ENCODE measurements around the gene TAS2R31. TPM values are rescaled to one million over a fixed set of nuclear protein-coding genes. Genes with fewer than 3 reads are reported as not detected.
A peak's percentile ranks its signal among the peaks of the same experiment; 100 is the strongest.
"Not testable (repeated sequence)": the region's sequence is repeated elsewhere in the genome, so short reads cannot be mapped to it uniquely, and the experiment has no call there.

The TAS2R31 gene
- total RNA-seq, 1 donor from 2014 or later: 0.88 TPM

DNA sequence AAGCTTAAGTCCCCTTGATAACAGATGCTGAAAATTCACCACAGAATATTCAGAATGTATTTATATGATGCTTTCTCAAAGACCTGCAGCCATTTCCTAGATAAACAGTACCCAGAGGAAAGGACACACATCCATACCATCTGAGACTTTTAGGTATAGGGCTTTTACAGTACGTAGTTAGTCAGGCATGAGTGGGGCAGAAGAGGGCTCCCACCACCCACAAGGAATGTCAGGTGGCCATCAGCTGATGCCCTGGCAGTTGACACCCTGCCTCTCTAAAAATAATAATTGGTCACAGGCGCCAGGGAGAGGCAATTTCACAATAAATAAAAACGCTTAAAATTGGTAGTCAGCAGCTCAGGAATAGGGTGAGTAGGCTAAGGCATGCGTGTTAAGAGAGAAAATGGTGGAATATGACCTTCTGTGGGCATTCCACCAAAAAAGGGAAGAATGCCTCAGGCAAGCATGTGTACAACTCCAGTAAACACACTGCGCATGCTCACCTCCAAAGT is 38.7 kb upstream of the TAS2R31 start:
- no peak for DNase-seq
- Histone ChIP-seq H3K36me3 (no peaks in the 10 kb centered on the region), H3K4me3 (no peak overlapping the region), H3K27me3 (ENCODE audit: low read depth) (no peaks in the 10 kb centered on the region), H3K4me1 (peaks cover 7% of the 10 kb centered on the region), H3K27ac (replicated peaks) (no peak overlapping the region), H3K9me3 (replicated peaks) (no peaks in the 10 kb centered on the region)
- intact Hi-C loops (cut with micrococcal nuclease): loop anchor here (5.0 kb wide), 1 partner anchor 58 kb away; no protein-coding TSS in a partner anchor
- TF ChIP-seq, protein P1, sequence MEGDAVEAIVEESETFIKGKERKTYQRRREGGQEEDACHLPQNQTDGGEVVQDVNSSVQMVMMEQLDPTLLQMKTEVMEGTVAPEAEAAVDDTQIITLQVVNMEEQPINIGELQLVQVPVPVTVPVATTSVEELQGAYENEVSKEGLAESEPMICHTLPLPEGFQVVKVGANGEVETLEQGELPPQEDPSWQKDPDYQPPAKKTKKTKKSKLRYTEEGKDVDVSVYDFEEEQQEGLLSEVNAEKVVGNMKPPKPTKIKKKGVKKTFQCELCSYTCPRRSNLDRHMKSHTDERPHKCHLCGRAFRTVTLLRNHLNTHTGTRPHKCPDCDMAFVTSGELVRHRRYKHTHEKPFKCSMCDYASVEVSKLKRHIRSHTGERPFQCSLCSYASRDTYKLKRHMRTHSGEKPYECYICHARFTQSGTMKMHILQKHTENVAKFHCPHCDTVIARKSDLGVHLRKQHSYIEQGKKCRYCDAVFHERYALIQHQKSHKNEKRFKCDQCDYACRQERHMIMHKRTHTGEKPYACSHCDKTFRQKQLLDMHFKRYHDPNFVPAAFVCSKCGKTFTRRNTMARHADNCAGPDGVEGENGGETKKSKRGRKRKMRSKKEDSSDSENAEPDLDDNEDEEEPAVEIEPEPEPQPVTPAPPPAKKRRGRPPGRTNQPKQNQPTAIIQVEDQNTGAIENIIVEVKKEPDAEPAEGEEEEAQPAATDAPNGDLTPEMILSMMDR (IDR thresholded peaks at IDR 0.05; ENCODE audit: borderline replicate concordance): no peak

DNA sequence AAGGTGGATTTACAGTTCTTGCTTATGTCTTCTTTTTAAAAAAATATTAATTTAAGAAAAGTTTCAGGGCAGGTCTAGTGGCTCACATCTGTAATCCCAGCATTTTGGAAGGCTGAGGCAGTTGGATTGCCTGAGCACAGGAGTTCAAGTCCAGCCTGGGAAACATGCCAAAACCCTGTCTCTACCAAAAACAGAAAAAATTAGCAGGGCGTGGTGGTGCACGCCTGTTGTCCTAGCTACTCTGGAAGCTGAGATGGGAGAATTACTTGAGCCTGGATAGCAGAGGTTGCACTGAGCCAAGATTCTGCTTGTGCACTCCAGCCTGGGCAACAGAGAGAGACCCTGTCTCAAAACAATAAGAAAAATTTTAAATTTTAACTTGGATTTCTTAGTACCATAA is 36.3 kb upstream of the TAS2R31 start:
- TF ChIP-seq, protein P1 (IDR thresholded peaks at IDR 0.05; ENCODE audit: borderline replicate concordance): no peak
- H3K27ac ChIP-seq (replicated peaks): no peak overlapping the region
- H3K4me1 ChIP-seq: peaks cover 7% of the 10 kb centered on the region
- intact Hi-C loops (cut with micrococcal nuclease): loop anchor here (5.0 kb wide), 1 partner anchor 55 kb away; no protein-coding TSS in a partner anchor
- DNase-seq: no peak
- no peaks in the 10 kb centered on the region for H3K27me3 ChIP-seq (ENCODE audit: low read depth)
- no peak overlapping the region for H3K4me3 ChIP-seq
- no peaks in the 10 kb centered on the region for H3K9me3 ChIP-seq (replicated peaks)
- no peaks in the 10 kb centered on the region for H3K36me3 ChIP-seq

DNA sequence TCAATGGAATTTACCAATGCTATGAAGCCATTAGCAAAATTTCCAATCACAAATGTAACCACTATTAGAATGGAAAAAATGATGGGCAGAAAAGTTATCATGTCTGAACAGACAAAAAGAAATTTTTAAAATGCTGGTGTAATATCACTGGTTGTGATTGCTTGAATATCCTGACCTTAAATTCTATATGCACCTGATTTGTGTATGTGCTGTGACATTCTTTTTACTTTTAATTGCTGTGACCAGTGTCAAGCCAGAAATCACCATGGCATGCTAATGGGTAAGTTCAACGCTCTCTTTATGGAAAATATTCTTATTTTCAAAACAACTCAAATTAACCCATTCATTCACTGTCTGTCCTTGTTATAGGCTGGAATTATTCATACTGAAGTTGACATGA is 31.0 kb upstream of the TAS2R31 start, which contains the start of gene TAS2R46:
TSS of gene TAS2R46 (minus strand) at position 101 of the 400 bp plus-strand sequence. CDS start at position 101, 0 bp downstream.
- DNase-seq; intact Hi-C loops (cut with micrococcal nuclease); H3K9me3 ChIP-seq (replicated peaks); H3K27ac ChIP-seq (replicated peaks); H3K36me3 ChIP-seq; H3K4me3 ChIP-seq; H3K27me3 ChIP-seq (ENCODE audit: low read depth); H3K4me1 ChIP-seq: not testable (repeated sequence)

DNA sequence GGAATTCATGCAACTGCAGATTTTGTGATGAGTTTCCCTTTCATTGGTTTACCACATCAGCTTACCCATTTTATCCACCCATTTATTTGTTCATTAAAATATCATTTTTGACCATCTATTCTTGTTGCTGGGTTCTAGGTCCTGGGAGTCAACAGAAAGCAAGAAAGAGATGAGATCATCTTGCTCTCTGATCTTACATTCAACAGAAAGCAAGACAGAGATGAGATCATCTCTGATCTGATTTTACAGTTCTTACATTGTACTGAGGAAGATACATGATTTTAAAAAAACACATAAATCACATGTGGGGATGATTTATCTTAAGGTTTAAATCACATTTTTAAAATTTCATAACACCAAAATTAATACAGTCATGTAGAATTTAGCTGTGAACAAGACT is 28.6 kb upstream of the TAS2R31 start:
- intact Hi-C loops (cut with micrococcal nuclease): no loop called here
- H3K9me3 ChIP-seq (replicated peaks): no peaks in the 10 kb centered on the region
- H3K27ac ChIP-seq (replicated peaks): no peak overlapping the region
- peaks cover 7% of the 10 kb centered on the region for H3K4me1 ChIP-seq
- H3K36me3 ChIP-seq: no peaks in the 10 kb centered on the region
- DNase-seq: no peak
- H3K4me3 ChIP-seq: no peak overlapping the region
- no peaks in the 10 kb centered on the region for H3K27me3 ChIP-seq (ENCODE audit: low read depth)
- TF ChIP-seq, protein P1 (IDR thresholded peaks at IDR 0.05; ENCODE audit: borderline replicate concordance): no peak

DNA sequence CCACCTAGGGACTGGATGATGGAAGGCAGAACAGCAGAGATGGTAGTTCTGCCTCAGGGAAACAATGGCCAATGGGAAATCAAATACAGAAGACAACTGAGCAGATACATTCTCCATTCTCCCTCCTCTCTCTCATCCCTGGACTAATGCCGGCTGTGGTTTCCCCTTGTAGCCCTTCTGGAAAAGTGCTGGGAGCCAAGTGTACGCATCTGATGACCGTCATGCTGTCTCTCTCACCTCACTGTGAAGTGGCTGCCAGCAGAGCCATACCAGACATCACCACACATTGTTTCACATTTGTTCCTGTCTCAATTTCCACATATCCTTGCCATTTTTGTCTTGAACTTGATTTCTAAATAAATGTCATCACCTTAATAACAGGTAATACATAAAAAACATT is 27.8 kb upstream of the TAS2R31 start:
- Histone ChIP-seq H3K9me3 (replicated peaks) (no peaks in the 10 kb centered on the region), H3K4me1 (peaks cover 7% of the 10 kb centered on the region), H3K36me3 (no peaks in the 10 kb centered on the region), H3K27ac (replicated peaks) (no peak overlapping the region), H3K27me3 (ENCODE audit: low read depth) (no peaks in the 10 kb centered on the region), H3K4me3 (no peak overlapping the region)
- TF ChIP-seq, protein P1 (IDR thresholded peaks at IDR 0.05; ENCODE audit: borderline replicate concordance): no peak
- DNase-seq: peak; percentile 29
- intact Hi-C loops (cut with micrococcal nuclease): no loop called here

DNA sequence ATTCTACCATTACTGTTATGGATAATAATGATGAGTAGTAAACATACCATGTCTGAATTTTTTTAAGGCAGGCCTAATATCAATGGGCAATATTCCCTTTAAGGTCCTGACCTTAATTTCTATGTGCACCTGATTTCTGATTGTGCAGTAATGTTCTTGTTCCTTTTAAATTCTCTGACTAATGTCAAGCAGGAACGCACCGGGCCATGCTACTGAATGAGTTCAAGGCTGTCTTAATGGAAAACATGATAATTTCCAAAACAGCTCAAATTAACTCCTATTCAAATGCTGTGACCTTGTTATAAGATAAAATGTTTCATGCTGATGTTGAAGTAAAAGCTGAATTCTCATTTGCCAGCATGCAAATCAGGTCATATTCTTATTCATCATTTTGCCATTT is 24.1 kb upstream of the TAS2R31 start:
- H3K9me3 ChIP-seq (replicated peaks): peaks cover 22% of the 10 kb centered on the region
- intact Hi-C loops (cut with micrococcal nuclease): no loop called here
- no peaks in the 10 kb centered on the region for H3K36me3 ChIP-seq
- no peak for DNase-seq
- TF ChIP-seq, protein P1 (IDR thresholded peaks at IDR 0.05; ENCODE audit: borderline replicate concordance): no peak
- no peaks in the 10 kb centered on the region for H3K27me3 ChIP-seq (ENCODE audit: low read depth)
- H3K4me1 ChIP-seq: peaks cover 7% of the 10 kb centered on the region
- no peak overlapping the region for H3K27ac ChIP-seq (replicated peaks)
- no peak overlapping the region for H3K4me3 ChIP-seq

DNA sequence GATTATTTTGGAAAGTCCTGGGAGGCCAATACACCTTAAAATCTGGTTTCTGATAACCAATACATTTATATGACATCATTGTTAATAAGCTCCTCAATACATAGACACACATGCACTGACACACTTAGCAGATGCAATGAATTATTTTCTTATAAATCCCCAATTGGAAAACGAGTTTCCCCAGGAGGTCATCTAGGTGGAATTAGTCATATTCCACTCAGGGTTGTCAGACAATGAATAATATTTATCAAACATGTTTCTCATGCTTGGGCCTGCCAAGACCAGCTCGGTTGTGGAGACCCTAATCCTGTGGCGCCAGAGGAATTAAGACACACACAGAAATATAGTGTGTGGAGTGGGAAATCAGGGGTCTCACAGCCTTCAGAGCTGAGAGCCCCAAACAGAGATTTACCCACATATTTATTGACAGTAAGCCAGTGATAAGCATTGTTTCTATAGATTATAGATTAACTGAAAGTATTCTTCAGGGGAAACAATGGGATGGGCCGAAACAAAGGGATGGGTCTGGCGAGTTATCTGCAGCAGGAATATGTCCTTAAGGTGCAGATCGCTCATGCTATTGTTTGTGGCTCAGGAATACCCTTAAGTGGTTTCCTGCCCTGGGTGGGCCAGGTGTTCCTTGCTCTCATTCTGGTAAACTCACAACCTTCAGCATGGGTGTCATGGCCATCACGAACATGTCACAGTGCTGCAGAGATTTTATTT is 18.8 kb upstream of the TAS2R31 start:
- DNase-seq; H3K27ac ChIP-seq (replicated peaks); H3K36me3 ChIP-seq; H3K27me3 ChIP-seq (ENCODE audit: low read depth); intact Hi-C loops (cut with micrococcal nuclease); H3K4me3 ChIP-seq: not testable (repeated sequence)
- Histone ChIP-seq H3K9me3 (replicated peaks) (peaks cover 28% of the 10 kb centered on the region), H3K4me1 (peaks cover 12% of the 10 kb centered on the region)

DNA sequence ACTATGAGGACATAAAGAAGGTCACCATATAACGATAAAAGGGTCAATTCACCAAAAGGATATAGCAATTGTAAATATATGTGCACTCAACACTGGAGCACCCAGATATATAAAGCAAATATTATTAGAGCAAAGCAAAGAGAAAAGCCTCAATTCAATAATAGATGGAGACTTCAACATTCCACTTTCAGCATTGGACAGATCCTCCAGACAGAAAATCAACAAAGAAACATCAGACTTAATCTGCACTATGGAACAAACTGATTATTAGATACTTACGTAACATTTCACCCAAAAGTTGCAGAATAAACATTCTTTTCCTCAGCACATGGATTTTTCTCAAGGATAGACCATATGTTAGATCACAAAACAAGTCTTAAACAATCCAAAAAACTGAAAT is 10.2 kb upstream of the TAS2R31 start:
- H3K4me3 ChIP-seq; DNase-seq; H3K27me3 ChIP-seq (ENCODE audit: low read depth); intact Hi-C loops (cut with micrococcal nuclease); H3K27ac ChIP-seq (replicated peaks); H3K4me1 ChIP-seq: not testable (repeated sequence)
- Histone ChIP-seq H3K9me3 (replicated peaks) (peaks cover 15% of the 10 kb centered on the region), H3K36me3 (peaks cover 15% of the 10 kb centered on the region)

Measured in left ventricle myocardium inferior (tissue), 1 donor.